HG03280 (cell line): Measurements from ENCODE around the gene FGD6.

Source experiments
- ATAC-seq: cut with Tn5 transposase; IDR thresholded peaks from one replicate; pipeline ENCODE4 v1.9.1; 2021; ENCODE audit warnings: mild to moderate bottlenecking, moderate library complexity; ENCODE audit not compliant: unreplicated experiment

Gene FGD6

DNA sequence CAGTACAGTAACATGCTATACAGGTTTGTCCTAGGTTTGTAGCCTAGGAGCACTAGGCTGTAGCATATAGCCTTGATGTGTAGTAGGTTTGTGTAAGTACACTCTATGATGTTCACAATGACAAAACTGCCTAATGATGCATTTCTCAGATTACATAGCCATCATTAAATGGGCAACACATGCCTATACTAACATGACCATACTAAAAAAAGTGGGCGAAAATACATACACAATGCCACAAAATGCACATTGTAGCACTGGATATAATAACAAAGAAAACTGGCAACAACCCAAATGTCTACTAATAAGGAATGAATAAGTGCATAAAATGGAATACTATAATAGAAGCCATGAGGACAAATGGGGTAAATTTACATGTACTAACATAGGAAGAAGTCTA, 182.5 kb downstream of the FGD6 start:
- no peak for ATAC-seq
